Esophagus squamous epithelium (tissue), 5 donors: ENCODE measurements around the gene SLC27A5. TPM values are rescaled to one million over a fixed set of nuclear protein-coding genes. Genes with fewer than 3 reads are reported as not detected.
"Not testable (repeated sequence)": the region's sequence is repeated elsewhere in the genome, so short reads cannot be mapped to it uniquely, and the experiment has no call there.

Experiments used
- DNase-seq: peaks from one replicate; lab custom pipeline; 2025; lab: John Stamatoyannopoulos, UW
- H3K27ac ChIP-seq, 4 donors: fragments of 200-600 bp; sonication (generic); one replicate each; pipeline ENCODE4 v1.5.1; 2016 to 2019; ENCODE audit warnings: mild to moderate bottlenecking in 1 of 4
- H3K27me3 ChIP-seq, 4 donors: fragments of 200-600 bp; sonication (generic); 1 replicate in 3 of 4; 2 replicates in 1 of 4; pipeline versions ENCODE4 v1.5.1 to v1.6.0; 2017 to 2021; ENCODE audit warnings: antibody characterized with exemption in 1 of 4
- H3K36me3 ChIP-seq, 3 donors: fragments of 200-600 bp; sonication (generic); one replicate each; pipeline ENCODE4 v1.5.1; 2016 to 2019
- H3K4me1 ChIP-seq, 3 donors: fragments of 200-600 bp; sonication (generic); one replicate each; pipeline ENCODE4 v1.5.1; 2017 to 2019
- H3K4me3 ChIP-seq, 4 donors: fragments of 200-600 bp; sonication (generic); 1 replicate in 3 of 4; 2 replicates in 1 of 4; pipeline ENCODE4 v1.5.1; 2016 to 2019; ENCODE audit warnings: mild to moderate bottlenecking in 2 of 4, moderate library complexity in 1 of 4
- H3K9me3 ChIP-seq, 3 donors: fragments of 200-600 bp; sonication (generic); one replicate each; pipeline ENCODE4 v1.5.1; 2016 to 2019
- CTCF ChIP-seq, 6 experiments: fragments of 450-650 bp in 4 of 6; fragments of 200-600 bp in 2 of 6; sonication (generic) in 2 of 6; IDR thresholded peaks; one replicate each; pipeline ENCODE4 v1.5.1; 2016 to 2019; ENCODE audit warnings: antibody characterized with exemption in 6 of 6, mild to moderate bottlenecking in 4 of 6, moderate library complexity in 4 of 6
- POLR2A ChIP-seq, 4 donors: fragments of 450-650 bp; IDR thresholded peaks; one replicate each; pipeline ENCODE4 v1.6.1; 2017; ENCODE audit warnings: antibody characterized with exemption in 4 of 4, mild to moderate bottlenecking in 4 of 4, moderate library complexity in 3 of 4
- WGBS, 2 donors: methylation state at CpG; one replicate each; pipeline ENCODE4 v1.1.5; 2018; 5-methylcytosine and 5-hydroxymethylcytosine counted together
- intact Hi-C: fragments of 100-400 bp; cut with DNase I; formaldehyde crosslinking; loops from one replicate; pipeline ENCODE4 v1.15.0; 2022
- total RNA-seq, 4 donors: library from RNA; depleted of rRNA; stranded (reverse); fragments of >200 nt; gene quantifications; one replicate each; pipeline ENCODE4 v1.1.0, GENCODE V29; 2016
- donor health status: DM: yes; HTN: yes; CAD: no.

SLC27A5 gene
- total RNA-seq, 4 donors from 2014 or later = 1.9 to 5.3 (median 2.6) TPM

GRCh38 chr19:58498316-58499020 lies 13.3 kb downstream of the SLC27A5 start:
- no peak for DNase-seq
- TF ChIP-seq CTCF (IDR thresholded peaks at IDR 0.05) (no peak), POLR2A (IDR thresholded peaks at IDR 0.05) (no peak)
- Histone ChIP-seq H3K27me3 (no peaks in the 10 kb centered on the region), H3K27ac (peak overlapping the region; percentile 10 to 89 (median 87)), H3K9me3 (no peaks in the 10 kb centered on the region), H3K4me1 (peaks cover 10 to 30% (median 18%) of the 10 kb centered on the region in 3 donors), H3K4me3 (peak overlapping the region; percentile 41 to 72 (median 62)), H3K36me3 (no peaks in the 10 kb centered on the region)
- intact Hi-C loops = no loop called here
- WGBS, 2 donors = 58 to 66% methylated on average over 10 to 11 of the region's 22 CpGs

- Histone ChIP-seq H3K36me3 (no peaks in the 10 kb centered on the region), H3K27me3 (no peaks in the 10 kb centered on the region), H3K4me3 (no peak overlapping the region), H3K4me1 (peaks cover 10 to 30% (median 18%) of the 10 kb centered on the region in 3 donors), H3K27ac (no peak overlapping the region), H3K9me3 (no peaks in the 10 kb centered on the region)
- DNase-seq = no peak
- intact Hi-C loops = no loop called here
- WGBS, 2 donors = 36 to 76% methylated on average over 3 to 5 of the region's 8 CpGs
- no peak for TF ChIP-seq CTCF (IDR thresholded peaks at IDR 0.05)
- TF ChIP-seq POLR2A (IDR thresholded peaks at IDR 0.05) = no peak
These were observed 14.1 kb downstream of the SLC27A5 start for GRCh38 chr19:58497634-58498170.

- TF ChIP-seq CTCF (IDR thresholded peaks at IDR 0.05) (no peak), POLR2A (IDR thresholded peaks at IDR 0.05) (no peak)
- intact Hi-C loops = no loop called here
- DNase-seq = no peak
- Histone ChIP-seq H3K9me3 (no peaks in the 10 kb centered on the region), H3K4me1 (peaks cover 0 to 16% (median 5%) of the 10 kb centered on the region in 3 donors), H3K27me3 (no peaks in the 10 kb centered on the region), H3K27ac (no peak overlapping the region), H3K4me3 (no peak overlapping the region), H3K36me3 (no peaks in the 10 kb centered on the region)
- WGBS, 2 donors = 78 to 93% methylated on average over 14 of the region's 14 CpGs
These were observed 19.5 kb downstream of the SLC27A5 start for GRCh38 chr19:58492265-58492664.

GRCh38 chr19:58491393-58491792 lies 20.4 kb downstream of the SLC27A5 start:
- intact Hi-C loops = no loop called here
- Histone ChIP-seq H3K4me3 (no peak overlapping the region), H3K9me3 (no peaks in the 10 kb centered on the region), H3K36me3 (no peaks in the 10 kb centered on the region), H3K4me1 (peaks cover 0 to 18% (median 5%) of the 10 kb centered on the region in 3 donors), H3K27me3 (no peaks in the 10 kb centered on the region), H3K27ac (no peak overlapping the region)
- no peak for DNase-seq
- TF ChIP-seq CTCF (IDR thresholded peaks at IDR 0.05) (no peak), POLR2A (IDR thresholded peaks at IDR 0.05) (no peak)
- WGBS, 2 donors = 86 to 88% methylated on average over 5 of the region's 5 CpGs

GRCh38 chr19:58484349-58484748 lies 27.4 kb downstream of the SLC27A5 start:
- DNase-seq, H3K9me3 ChIP-seq, H3K4me3 ChIP-seq, intact Hi-C loops, H3K27me3 ChIP-seq, H3K27ac ChIP-seq: not testable (repeated sequence)
- 82 to 91% methylated on average over 5 of the region's 5 CpGs for WGBS, 2 donors
- Histone ChIP-seq H3K36me3 (peaks cover 3 to 22% (median 6%) of the 10 kb centered on the region in 3 donors), H3K4me1 (peaks cover 0 to 18% (median 5%) of the 10 kb centered on the region in 3 donors)
- TF ChIP-seq CTCF (IDR thresholded peaks at IDR 0.05) = peak in 1 of 6 experiments; percentile 13
